ENCODE data around the gene PUM2.

- TF ChIP-seq CTCF (IDR thresholded peaks at IDR 0.05) (no peak), POLR2A (IDR thresholded peaks at IDR 0.05) (no peak)
Measured at GRCh38 chr2:20257411-20257810, 93.2 kb downstream of the PUM2 start.
